CD4-positive, alpha-beta T cell (primary cell): ENCODE results near the gene CTSC. TPM values are rescaled to one million over a fixed set of nuclear protein-coding genes. Genes with fewer than 3 reads are reported as not detected.

Experiments
- ATAC-seq: fragments of 200-7000 bp; cut with Tn5 transposase; one replicate; pipeline ENCODE4 v1.10.0; 2022; ENCODE audit warnings: mild to moderate bottlenecking; ENCODE audit not compliant: poor library complexity
- CTCF ChIA-PET: fragments of 350-600 bp; sonication (Branson Sonifier 250); formaldehyde crosslinking; loops from one replicate; lab custom pipeline; 2021; ENCODE audit warnings: antibody characterized with exemption, inconsistent platforms; lab: Charles Lee
- POLR2A ChIA-PET: fragments of 350-600 bp; sonication (Branson Sonifier 250); formaldehyde crosslinking; loops from one replicate; lab custom pipeline; 2021; ENCODE audit warnings: antibody characterized with exemption, inconsistent platforms; lab: Charles Lee
- DNase-seq, 14 experiments: peaks; one replicate each; pipeline ENCODE4 v3.0.0-alpha.2; 2013 to 2020; ENCODE audit warnings: mixed read lengths in 2 of 14
- H3K27ac ChIP-seq, 2 donors: one replicate each; pipeline versions ENCODE4 v1.5.1 to v1.7.0; 2013; ENCODE audit warnings: low read length in 2 of 2, low read depth in 1 of 2, mild to moderate bottlenecking in 1 of 2
- H3K27me3 ChIP-seq, 2 experiments: 1 replicate in 1 of 2; 2 replicates in 1 of 2; pipeline versions ENCODE4 v1.6.1 to v1.7.0; 2013; ENCODE audit warnings: low read length in 2 of 2, control low read depth in 1 of 2, mild to moderate bottlenecking in 1 of 2, moderate library complexity in 1 of 2; ENCODE audit not compliant: insufficient read depth in 2 of 2, control insufficient read depth in 1 of 2
- H3K36me3 ChIP-seq: one replicate; pipeline ENCODE4 v1.6.1; 2013; ENCODE audit warnings: low read length, control low read depth; ENCODE audit not compliant: insufficient read depth
- H3K4me1 ChIP-seq: one replicate; pipeline ENCODE4 v1.6.1; 2013; ENCODE audit warnings: low read length, control low read depth; ENCODE audit not compliant: insufficient read depth
- H3K4me3 ChIP-seq: one replicate; pipeline ENCODE4 v1.5.1; 2013; ENCODE audit warnings: mild to moderate bottlenecking, low read length, moderate library complexity
- H3K9me3 ChIP-seq, 2 experiments: 1 replicate in 1 of 2; 2 replicates in 1 of 2; pipeline versions ENCODE4 v1.6.1 to v1.7.0; 2013; ENCODE audit warnings: low read length in 2 of 2, mild to moderate bottlenecking in 2 of 2, control low read depth in 1 of 2, moderate library complexity in 1 of 2; ENCODE audit not compliant: control insufficient read depth in 1 of 2, insufficient read depth in 1 of 2
- H3K27ac Mint-ChIP-seq: one replicate; pipeline ENCODE4 v1.8.0; 2020; ENCODE audit warnings: mixed read lengths
- H3K27me3 Mint-ChIP-seq: one replicate; pipeline ENCODE4 v1.8.0; 2021; ENCODE audit warnings: mixed read lengths
- H3K36me3 Mint-ChIP-seq: one replicate; pipeline ENCODE4 v1.8.0; 2021; ENCODE audit warnings: low read depth, mixed read lengths
- H3K4me1 Mint-ChIP-seq: one replicate; pipeline ENCODE4 v1.8.0; 2021; ENCODE audit warnings: low read depth, mixed read lengths
- H3K4me3 Mint-ChIP-seq: one replicate; pipeline ENCODE4 v1.8.0; 2020; ENCODE audit warnings: mild to moderate bottlenecking, mixed read lengths
- H3K9me3 Mint-ChIP-seq: one replicate; pipeline ENCODE4 v1.8.0; 2020; ENCODE audit warnings: mixed read lengths
- CTCF ChIP-seq: fragments of 200-600 bp; IDR thresholded peaks from one replicate; pipeline ENCODE4 v1.8.0; 2022; ENCODE audit warnings: antibody characterized with exemption, mild to moderate bottlenecking
- intact Hi-C, 2 experiments: fragments of 100-400 bp; cut with DNase I in 1 of 2; cut with micrococcal nuclease in 1 of 2; formaldehyde crosslinking; loops; one replicate each; pipeline versions ENCODE4 v1.15.1 to v1.9.0; 2023 to 2025; cut with DNase I, micrococcal nuclease
- total RNA-seq, 174 experiments: library from RNA in 2 of 174; stranded (reverse) in 2 of 174; gene quantifications; one replicate each; pipeline ENCODE4 v1.2.3 and lab custom pipeline; 2021 to 2026

The CTSC gene
- total RNA-seq, 2 experiments from 2014 or later = 28.5 to 32.6 TPM

- ChIA-PET CTCF (no interaction called here), POLR2A (interaction anchor here (1.0 to 1.1 kb wide), 2 partner anchors 34 to 83 kb away, joined by 3 read pairs; no protein-coding TSS in a partner anchor)
- Mint-ChIP-seq H3K4me3 (peak overlapping the region; percentile 9), H3K9me3 (no peaks in the 10 kb centered on the region), H3K36me3 (peaks cover 92% of the 10 kb centered on the region), H3K27me3 (no peaks in the 10 kb centered on the region), H3K27ac (no peak overlapping the region), H3K4me1 (peaks cover 93% of the 10 kb centered on the region)
- H3K4me3 ChIP-seq = no peak overlapping the region
- ATAC-seq (no peak), DNase-seq (no peak)
- H3K4me1 ChIP-seq = peaks cover 30% of the 10 kb centered on the region
- no peak overlapping the region for H3K27ac ChIP-seq
- no peaks in the 10 kb centered on the region for H3K27me3 ChIP-seq
- TF ChIP-seq CTCF = no peak
- intact Hi-C loops = loop anchor here in 1 of 2 experiments (10.0 kb wide), 1 partner anchor 514 kb away; no protein-coding TSS in a partner anchor
- peaks cover 60% of the 10 kb centered on the region for H3K36me3 ChIP-seq
- no peaks in the 10 kb centered on the region for H3K9me3 ChIP-seq
These were observed 6.6 kb downstream of the CTSC start for GRCh38 chr11:88330826-88331428.

GRCh38 chr11:88329563-88330250 lies 7.8 kb downstream of the CTSC start:
- intact Hi-C loops = loop anchor here (5.0 to 10.0 kb wide), 2 partner anchors 38 to 515 kb away; no protein-coding TSS in a partner anchor
- no peak for TF ChIP-seq CTCF
- ATAC-seq = no peak
- H3K4me3 ChIP-seq = no peak overlapping the region
- POLR2A ChIA-PET = interaction anchor here (0.7 to 2.4 kb wide), 4 partner anchors 8 to 35 kb away, joined by 3 to 17 read pairs (median 3); partner anchors contain the start of gene CTSC
- Mint-ChIP-seq H3K4me1 (peaks cover 93% of the 10 kb centered on the region), H3K27ac (peak overlapping the region; percentile 4), H3K4me3 (peak overlapping the region; percentile 42), H3K9me3 (no peaks in the 10 kb centered on the region), H3K27me3 (no peaks in the 10 kb centered on the region), H3K36me3 (peaks cover 93% of the 10 kb centered on the region)
- no peaks in the 10 kb centered on the region for H3K9me3 ChIP-seq
- DNase-seq = no peak
- CTCF ChIA-PET = interaction anchor here (0.9 kb wide), 1 partner anchor 28 kb away, joined by 3 read pairs; no protein-coding TSS in a partner anchor
- peaks cover 62% of the 10 kb centered on the region for H3K36me3 ChIP-seq
- peaks cover 22% of the 10 kb centered on the region for H3K4me1 ChIP-seq
- H3K27ac ChIP-seq = no peak overlapping the region
- no peaks in the 10 kb centered on the region for H3K27me3 ChIP-seq

GRCh38 chr11:88327462-88328143 lies 9.9 kb downstream of the CTSC start:
- ATAC-seq (no peak), DNase-seq (no peak)
- H3K4me3 Mint-ChIP-seq = no peak overlapping the region
- no peak overlapping the region for H3K4me3 ChIP-seq
- H3K9me3 ChIP-seq = no peaks in the 10 kb centered on the region
- H3K36me3 ChIP-seq = peaks cover 50% of the 10 kb centered on the region
- H3K27me3 ChIP-seq = no peaks in the 10 kb centered on the region
- intact Hi-C loops = loop anchor here in 1 of 2 experiments (5.0 kb wide), 1 partner anchor 40 kb away; no protein-coding TSS in a partner anchor
- H3K4me1 Mint-ChIP-seq = peaks cover 95% of the 10 kb centered on the region
- ChIA-PET CTCF (interaction anchor here (1.6 kb wide), 1 partner anchor 10 kb away, joined by 5 read pairs; the partner anchor contains the start of gene CTSC), POLR2A (interaction anchor here (1.1 to 2.4 kb wide), 2 partner anchors 10 to 28 kb away, joined by 3 to 17 read pairs; partner anchors contain the start of gene CTSC)
- no peak overlapping the region for H3K27ac ChIP-seq
- H3K4me1 ChIP-seq = peaks cover 24% of the 10 kb centered on the region
- TF ChIP-seq CTCF = no peak
- H3K36me3 Mint-ChIP-seq = peaks cover 95% of the 10 kb centered on the region
- H3K27me3 Mint-ChIP-seq = no peaks in the 10 kb centered on the region
- H3K9me3 Mint-ChIP-seq = no peaks in the 10 kb centered on the region
- H3K27ac Mint-ChIP-seq = peak overlapping the region; percentile 10
